HepG2 (cell line): ENCODE results near the gene KLF6. TPM values are rescaled to one million over a fixed set of nuclear protein-coding genes. Genes with fewer than 3 reads are reported as not detected.

Source experiments
- AKAP8 ChIP-seq: sonication (generic); formaldehyde crosslinking; IDR thresholded peaks from 2 replicates; pipeline ENCODE4 v1.5.1; 2020; ENCODE audit warnings: mild to moderate bottlenecking, missing genetic modification reagents
- GTF2F1 ChIP-seq: fragments of 150-350 bp; IDR thresholded peaks from 2 replicates; pipeline ENCODE4 v1.6.1; 2014; ENCODE audit warnings: low read length
- MAX ChIP-seq: IDR thresholded peaks from 2 replicates; pipeline ENCODE4 v1.6.1; 2012; ENCODE audit warnings: inconsistent platforms
- MED8 ChIP-seq: sonication (generic); formaldehyde crosslinking; IDR thresholded peaks from 2 replicates; pipeline ENCODE4 v1.8.1; 2023; ENCODE audit warnings: mild to moderate bottlenecking, missing genetic modification reagents; ENCODE audit not compliant: insufficient replicate concordance
- MEF2D ChIP-seq: sonication (generic); formaldehyde crosslinking; IDR thresholded peaks from 2 replicates; pipeline ENCODE4 v1.5.1; 2020; ENCODE audit warnings: mild to moderate bottlenecking, missing genetic modification reagents
- NR2C2 ChIP-seq: sonication (generic); formaldehyde crosslinking; IDR thresholded peaks from 2 replicates; pipeline ENCODE4 v1.4.0; 2020; ENCODE audit warnings: missing genetic modification reagents, mild to moderate bottlenecking, moderate library complexity, borderline replicate concordance
- PRDM15 ChIP-seq: sonication (generic); formaldehyde crosslinking; IDR thresholded peaks from 2 replicates; pipeline ENCODE4 v1.4.0; 2020; ENCODE audit warnings: missing genetic modification reagents
- RAD51 ChIP-seq: fragments of 450-650 bp; IDR thresholded peaks from 2 replicates; pipeline ENCODE4 v1.6.1; 2016; ENCODE audit warnings: borderline replicate concordance
- RBM39 ChIP-seq: fragments of 200-400 bp; formaldehyde crosslinking; IDR thresholded peaks from one replicate; pipeline ENCODE4 v1.6.1; 2018; ENCODE audit warnings: antibody characterized with exemption, mild to moderate bottlenecking, low read depth, low read length; ENCODE audit not compliant: poor library complexity, severe bottlenecking
- RFXAP ChIP-seq: sonication (generic); formaldehyde crosslinking; IDR thresholded peaks from 2 replicates; pipeline ENCODE4 v1.4.0; 2020; ENCODE audit warnings: missing genetic modification reagents, borderline replicate concordance
- THAP11 ChIP-seq: IDR thresholded peaks from 2 replicates; pipeline ENCODE4 v1.6.1; 2016; ENCODE audit warnings: missing biosample characterization, missing genetic modification reagents
- TMF1 ChIP-seq: sonication (generic); formaldehyde crosslinking; IDR thresholded peaks from 2 replicates; pipeline ENCODE4 v1.8.1; 2022; ENCODE audit warnings: low read depth, missing genetic modification reagents
- ZBTB14 ChIP-seq: sonication (generic); formaldehyde crosslinking; IDR thresholded peaks from 2 replicates; pipeline ENCODE4 v1.4.0; 2020; ENCODE audit warnings: missing genetic modification reagents
- ZFX ChIP-seq: sonication (generic); formaldehyde crosslinking; IDR thresholded peaks from 2 replicates; pipeline ENCODE4 v1.4.0; 2020; ENCODE audit warnings: mild to moderate bottlenecking, low read depth, missing genetic modification reagents, moderate library complexity
- ZNF142 ChIP-seq: sonication (generic); formaldehyde crosslinking; IDR thresholded peaks from 2 replicates; pipeline ENCODE4 v1.4.0; 2020; ENCODE audit warnings: missing genetic modification reagents
- ZNF34 ChIP-seq: sonication (generic); formaldehyde crosslinking; IDR thresholded peaks from 2 replicates; pipeline ENCODE4 v1.4.0; 2020; ENCODE audit warnings: mild to moderate bottlenecking, missing genetic modification reagents, borderline replicate concordance
- ZNF367 ChIP-seq: sonication (generic); formaldehyde crosslinking; IDR thresholded peaks from 2 replicates; pipeline ENCODE4 v1.4.0; 2020; ENCODE audit warnings: missing genetic modification reagents, borderline replicate concordance
- ZNF737 ChIP-seq: sonication (generic); formaldehyde crosslinking; IDR thresholded peaks from 2 replicates; pipeline ENCODE4 v1.5.0; 2020; ENCODE audit warnings: missing genetic modification reagents, mild to moderate bottlenecking, borderline replicate concordance
- polyA plus RNA-seq, 8 experiments: library from polyadenylated mRNA; depleted of rRNA in 3 of 8; stranded (reverse) in 7 of 8; unstranded in 1 of 8; fragments of >200 nt; fragmentation: Illumina TruSeq in 4 of 8; extraction: Trizol in 4 of 8; gene quantifications; 2 replicates each; pipeline versions ENCODE4 v1.2.1 to v1.2.3, GENCODE V29; 2011 to 2016; ENCODE audit warnings: low read depth in 4 of 8, missing spikeins in 1 of 8, mixed read lengths in 1 of 8; ENCODE audit not compliant: insufficient read depth in 1 of 8
- total RNA-seq, 5 experiments: library from RNA; depleted of rRNA; stranded (reverse); fragments of >200 nt; fragmentation: Illumina TruSeq; extraction: Trizol; gene quantifications; 2 replicates each; pipeline ENCODE4 v1.2.3, GENCODE V29; 2016; ENCODE audit warnings: low read depth in 1 of 5

The KLF6 gene
- total and polyA plus RNA-seq, 2 of the 13 experiments (the other 11 are each of a cell fraction or from before 2014, with no cell fraction given): 27.0 to 71.9 TPM

GRCh38 chr10:3785251-3785850, 342 bp upstream of the KLF6 start (continued):
- peak; percentile 54; the same call in 1 of the 2 replicates for TF ChIP-seq TMF1 (CRISPR knock-in tag)
- TF ChIP-seq NR2C2 (CRISPR knock-in tag): peak; percentile 48
- TF ChIP-seq RFXAP (CRISPR knock-in tag): peak; percentile 65; the same call in 1 of the 2 replicates
- TF ChIP-seq MEF2D (CRISPR knock-in tag): peak; percentile 99
- peak; percentile 14; the same call in 1 of the 2 replicates for TF ChIP-seq AKAP8 (CRISPR knock-in tag)
- TF ChIP-seq ZNF142 (CRISPR knock-in tag): peak; percentile 69
- no peak for TF ChIP-seq ZNF737 (CRISPR knock-in tag)
- TF ChIP-seq THAP11 (CRISPR knock-in tag): peak; percentile 50
- peak; percentile 83; the same call in 1 of the 2 replicates for TF ChIP-seq GTF2F1
- peak; percentile 61; the same call in 1 of the 2 replicates for TF ChIP-seq ZNF367 (CRISPR knock-in tag)
- peak; percentile 84 for TF ChIP-seq MED8 (CRISPR knock-in tag)
- peak; percentile 44; the same call in 1 of the 2 replicates for TF ChIP-seq RAD51
- peak; percentile 70 for TF ChIP-seq ZBTB14
- TF ChIP-seq RBM39: peak; percentile 44
- TF ChIP-seq ZFX (CRISPR knock-in tag): peak; percentile 48; the same call in 1 of the 2 replicates
- TF ChIP-seq PRDM15 (CRISPR knock-in tag): no peak
- peak; percentile 63; the same call in 1 of the 2 replicates for TF ChIP-seq ZNF34 (CRISPR knock-in tag)
- TF ChIP-seq MAX: peak; percentile 55
